ENCODE results near the gene GALNTL6.

The GALNTL6 gene

GRCh38 chr4:172584816-172585215, 771.6 kb downstream of the GALNTL6 start:
- DNase-seq = no peak

DNA sequence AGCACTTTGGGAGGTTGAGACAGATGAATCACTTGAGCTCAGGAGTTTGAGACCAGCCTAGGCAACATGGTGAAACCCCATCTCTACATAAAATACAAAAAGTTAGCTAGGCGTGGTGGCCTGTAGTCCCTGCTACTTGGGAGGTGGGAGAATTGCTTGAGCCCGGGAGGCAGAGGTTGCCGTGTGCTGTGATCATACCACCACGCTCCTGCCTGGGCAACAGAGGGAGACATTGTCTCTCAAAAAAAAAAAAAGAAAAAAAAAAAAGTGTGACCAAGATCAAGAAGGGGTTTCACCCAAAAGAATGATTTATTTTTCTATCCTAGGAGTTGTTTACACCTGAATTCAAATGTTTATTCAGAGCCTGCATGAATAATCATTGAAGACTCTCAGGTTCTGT, 783.0 kb downstream of the GALNTL6 start:
- DNase-seq = no peak

DNA sequence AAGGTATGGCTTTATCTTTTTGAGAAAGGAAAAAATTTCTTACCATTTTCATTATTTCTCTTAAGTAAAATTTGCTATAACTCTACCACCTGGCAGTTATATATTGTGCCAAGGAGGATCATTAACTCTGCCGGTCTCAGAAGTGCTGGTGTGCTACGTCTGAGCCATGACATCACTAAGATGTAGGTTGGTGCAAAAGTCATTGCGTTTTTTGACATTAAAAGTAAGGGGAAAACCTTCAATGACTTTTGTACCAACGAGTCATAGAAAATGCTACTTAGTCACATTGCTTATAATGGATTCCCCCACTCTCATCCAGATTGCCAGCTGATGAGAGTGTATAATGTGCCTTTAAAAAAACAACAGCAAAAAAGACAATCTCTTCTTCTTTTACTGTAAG, 786.4 kb downstream of the GALNTL6 start:
- no peak for DNase-seq

DNA sequence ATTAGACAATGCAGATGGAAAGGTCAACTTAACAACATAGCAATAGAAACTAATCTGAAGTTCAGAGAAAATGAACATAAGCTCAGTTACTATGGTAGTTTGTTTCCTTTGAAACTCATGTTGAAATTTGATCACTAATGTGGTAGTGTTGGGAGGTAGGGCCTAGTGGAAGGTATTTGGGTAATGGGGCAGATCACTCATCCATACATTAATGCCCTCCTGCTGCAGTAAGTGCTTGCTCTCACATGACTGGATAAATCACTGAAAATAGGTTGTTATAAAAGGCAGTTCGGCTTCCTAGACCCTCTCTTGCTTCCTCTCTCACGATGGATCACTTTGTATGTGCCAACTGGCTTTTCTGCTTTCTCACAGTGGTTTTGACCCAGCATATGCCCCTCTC, 788.0 kb downstream of the GALNTL6 start:
- no peak for DNase-seq

DNA sequence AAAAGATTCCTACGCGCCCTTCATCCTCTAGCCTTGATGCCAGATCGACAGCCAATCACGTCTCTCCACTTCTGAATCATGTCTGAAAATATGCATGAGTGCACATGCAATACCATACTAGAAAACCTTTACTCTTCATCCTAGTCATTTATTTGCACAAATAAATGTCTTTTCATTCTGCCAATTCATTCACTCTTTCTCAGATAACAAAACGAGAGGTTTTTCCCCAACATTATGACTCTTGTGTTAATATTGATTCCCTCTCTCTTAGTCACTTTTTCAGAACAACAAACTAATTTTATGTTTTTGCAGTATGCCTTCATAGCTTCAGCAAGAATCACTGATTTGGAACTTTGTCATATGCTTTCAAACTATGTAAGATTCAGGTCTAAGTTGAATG, 806.0 kb downstream of the GALNTL6 start:
- no peak for DNase-seq

GRCh38 chr4:172619798-172620197, 806.6 kb downstream of the GALNTL6 start:
- DNase-seq = no peak

GRCh38 chr4:172628263-172628662, 815.1 kb downstream of the GALNTL6 start:
- no peak for DNase-seq

DNA sequence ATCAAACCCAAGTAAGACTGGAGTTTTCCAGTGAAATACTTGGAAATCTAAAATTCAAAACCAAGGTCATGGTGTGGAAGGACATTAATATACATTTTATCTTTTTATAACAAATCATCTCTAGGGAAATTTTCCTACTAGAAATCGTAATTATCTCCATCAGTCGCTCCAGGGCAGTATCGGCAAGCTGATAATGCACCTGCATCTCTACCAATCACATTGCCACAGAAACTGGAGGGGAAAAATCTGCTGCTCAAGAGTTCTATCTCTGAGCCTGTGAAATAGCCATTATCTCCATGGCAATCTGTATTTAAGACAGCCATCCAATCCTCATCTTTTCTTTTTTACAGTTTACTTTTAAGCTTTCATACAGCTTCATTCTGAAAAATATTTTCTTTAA, 817.1 kb downstream of the GALNTL6 start:
- DNase-seq = no peak

DNA sequence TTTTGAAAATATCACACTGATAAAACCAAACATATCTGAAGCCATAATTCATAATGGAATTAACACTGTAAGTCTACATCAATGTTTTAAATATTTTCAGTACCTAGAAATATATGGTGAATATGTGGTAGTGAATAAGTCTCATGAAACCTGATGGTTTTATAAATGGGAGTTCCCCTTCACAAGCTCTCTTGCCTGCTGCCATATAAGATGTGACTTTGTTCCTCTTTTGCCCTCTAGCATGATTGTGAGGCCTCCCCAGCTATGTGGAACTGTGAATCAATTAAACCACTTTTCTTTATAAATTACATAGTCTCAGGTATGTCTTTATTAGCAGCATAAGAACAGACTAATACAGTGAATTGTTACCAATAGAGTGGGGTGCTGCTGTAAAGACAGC, 818.6 kb downstream of the GALNTL6 start:
- DNase-seq = no peak

DNA sequence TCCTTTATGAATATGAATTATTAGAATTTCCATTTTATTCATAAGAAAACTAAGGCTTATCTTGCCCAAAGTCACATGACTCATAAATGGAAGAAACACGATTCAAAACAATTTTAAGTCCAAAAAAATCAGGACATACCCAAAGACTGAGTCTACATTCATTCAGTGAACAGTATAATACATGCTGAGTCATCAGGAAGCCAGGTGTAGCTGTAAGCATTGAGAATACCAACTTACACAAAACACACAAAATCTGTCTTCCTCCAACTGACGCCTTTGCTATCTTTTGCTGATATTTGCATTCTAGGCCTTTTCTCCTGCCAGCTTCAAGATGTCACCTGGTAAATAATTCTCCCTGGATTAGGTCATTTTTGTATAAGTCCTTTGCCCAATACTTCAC, 835.3 kb downstream of the GALNTL6 start:
- DNase-seq = no peak

DNA sequence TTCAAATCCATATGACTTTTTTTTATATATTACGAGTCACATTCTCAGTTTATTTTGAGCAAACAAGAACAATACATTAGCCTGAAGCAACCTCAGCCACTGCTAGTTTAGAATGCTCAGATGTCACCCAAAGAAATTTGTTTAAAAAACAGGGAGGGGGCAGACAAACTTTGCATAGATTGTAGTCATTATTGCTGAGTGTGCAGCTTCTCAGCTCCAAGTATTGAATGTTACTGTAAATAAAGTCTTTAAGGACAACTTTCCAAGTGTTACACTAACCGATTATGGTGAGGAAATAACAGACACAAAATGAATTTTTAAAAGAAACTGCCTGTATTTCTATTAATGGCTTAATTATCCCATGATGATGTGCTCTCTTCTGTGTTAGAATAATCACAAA, 835.9 kb downstream of the GALNTL6 start:
- no peak for DNase-seq

DNA sequence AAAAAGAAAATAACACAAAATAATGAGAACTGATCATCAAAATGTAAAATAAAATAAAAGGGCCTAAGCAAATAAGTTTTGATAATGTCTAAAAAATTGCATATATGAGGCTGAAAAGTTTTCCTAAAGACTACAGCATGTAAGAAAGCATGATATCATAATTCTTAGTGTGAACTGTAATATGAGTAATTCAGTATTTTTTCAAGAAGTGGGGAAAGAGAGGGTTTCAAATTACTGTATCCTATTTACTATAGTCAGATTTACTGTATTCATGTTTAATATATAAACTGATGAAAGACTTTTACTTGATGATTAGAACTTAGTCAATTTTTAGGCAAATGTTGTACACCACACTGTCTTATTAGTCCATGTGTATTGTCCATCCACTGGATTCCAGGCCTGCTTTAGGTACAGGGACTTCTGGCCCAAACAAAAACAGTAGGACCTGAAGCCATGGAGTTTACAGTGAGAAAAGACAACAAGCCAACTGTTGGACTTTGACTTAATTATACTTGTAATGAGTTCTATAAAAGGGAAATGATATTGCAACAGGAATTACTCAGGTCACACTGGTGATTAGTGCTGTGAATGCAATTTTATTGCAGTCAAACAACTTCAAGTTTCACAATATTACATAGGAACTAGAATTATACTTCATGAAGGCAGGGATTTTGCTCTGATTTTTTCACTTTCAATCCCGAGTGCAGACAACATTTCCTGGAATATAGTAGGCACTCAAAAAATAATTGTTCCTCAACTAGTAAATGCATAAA, 837.7 kb downstream of the GALNTL6 start:
- DNase-seq = no peak

DNA sequence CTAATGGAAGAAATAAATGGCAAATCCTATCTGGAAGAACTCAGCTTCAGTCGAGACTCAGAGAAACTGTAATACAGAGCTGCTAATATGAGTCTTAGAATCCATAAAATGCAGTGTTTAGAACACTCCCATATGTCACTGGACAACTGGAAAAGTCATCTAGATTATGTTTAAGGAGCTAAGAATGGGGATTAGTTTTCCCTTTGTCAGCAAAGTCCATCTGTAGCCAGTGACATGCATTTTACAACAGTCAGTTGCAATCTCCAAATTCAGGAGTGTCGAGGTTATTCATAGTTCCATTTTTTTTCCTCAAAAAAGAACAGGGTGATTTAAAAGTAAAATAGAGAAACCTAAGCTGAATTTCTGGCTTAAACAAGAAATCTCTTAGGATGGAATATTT, 838.8 kb downstream of the GALNTL6 start:
- DNase-seq = no peak

DNA sequence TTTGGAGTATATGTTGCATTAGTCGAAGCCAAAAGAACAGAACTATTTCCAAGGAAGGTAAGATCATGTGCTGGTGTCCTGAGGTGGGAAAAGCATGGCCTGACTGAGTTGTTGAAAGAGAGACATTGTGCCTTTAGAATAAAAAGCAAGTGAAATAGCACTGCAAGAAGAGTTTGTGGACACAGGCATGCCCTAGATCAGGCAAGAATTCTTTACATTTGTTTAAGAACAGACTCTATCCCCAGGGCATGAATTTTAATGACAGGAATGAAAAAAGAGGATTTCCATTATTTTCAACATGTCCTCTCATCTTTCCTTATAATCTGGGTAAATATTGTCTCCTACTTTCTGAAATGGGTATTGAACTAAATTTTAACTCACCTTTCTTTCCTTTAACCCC, 839.2 kb downstream of the GALNTL6 start:
- DNase-seq = no peak

DNA sequence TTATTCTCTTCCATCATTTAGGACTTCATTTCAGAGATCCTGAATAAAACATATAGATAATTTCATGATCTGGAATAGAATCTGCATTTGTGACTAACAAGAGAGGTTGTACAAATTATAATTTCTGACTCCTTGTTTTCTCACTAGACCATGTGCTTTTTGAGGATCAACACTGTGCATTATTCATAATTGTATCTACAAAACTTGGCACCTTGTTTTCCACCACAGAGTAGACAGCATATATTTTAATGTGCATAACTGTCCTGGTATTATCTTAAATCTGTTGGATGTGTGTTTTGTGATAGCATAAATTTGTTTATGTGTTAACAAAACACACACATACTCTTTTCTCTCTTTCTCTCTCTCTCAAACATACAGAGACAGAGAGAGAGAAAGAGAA, 840.5 kb downstream of the GALNTL6 start:
- no peak for DNase-seq

- no peak for DNase-seq
Observed at GRCh38 chr4:172654457-172654856, 841.3 kb downstream of the GALNTL6 start.

DNA sequence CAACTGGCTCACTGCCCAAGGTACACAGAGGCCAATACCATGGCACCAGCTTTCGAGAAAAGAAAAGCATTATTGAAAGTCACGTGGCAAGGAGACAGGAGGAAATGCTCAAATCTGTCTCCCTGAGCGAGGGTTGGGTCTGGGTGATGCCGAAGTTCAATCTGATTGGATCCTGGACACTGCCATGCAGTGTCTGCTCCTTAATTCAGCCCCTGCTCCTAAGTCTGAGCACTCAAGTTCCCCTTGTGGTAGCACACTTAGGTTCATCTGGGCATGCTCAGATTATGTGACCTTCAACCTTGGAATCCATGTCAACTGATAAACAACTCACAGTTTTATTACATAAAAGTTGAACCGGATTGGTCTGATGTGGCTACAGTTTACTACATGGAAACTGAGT, 842.9 kb downstream of the GALNTL6 start:
- DNase-seq = no peak

DNA sequence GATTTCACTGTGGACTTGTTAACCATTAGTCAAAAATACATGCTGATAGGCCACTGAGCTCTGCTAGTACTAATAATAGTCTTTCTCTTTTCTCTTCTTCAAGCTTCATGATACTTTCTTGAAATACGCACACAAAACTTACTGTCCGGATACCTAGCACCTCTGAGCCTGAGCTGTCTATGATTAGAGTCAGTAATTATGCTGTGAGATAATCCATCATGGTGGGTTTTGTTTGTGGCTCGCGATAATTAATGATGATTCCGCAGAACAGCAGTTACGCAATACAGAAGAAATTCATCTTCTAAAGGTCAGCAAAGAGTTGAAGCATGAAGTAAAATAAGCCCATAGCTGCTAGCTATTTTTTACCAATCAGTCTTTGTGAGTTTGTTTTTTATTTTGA, 843.9 kb downstream of the GALNTL6 start:
- DNase-seq = no peak

GRCh38 chr4:172660251-172660650, 847.0 kb downstream of the GALNTL6 start:
- no peak for DNase-seq

DNA sequence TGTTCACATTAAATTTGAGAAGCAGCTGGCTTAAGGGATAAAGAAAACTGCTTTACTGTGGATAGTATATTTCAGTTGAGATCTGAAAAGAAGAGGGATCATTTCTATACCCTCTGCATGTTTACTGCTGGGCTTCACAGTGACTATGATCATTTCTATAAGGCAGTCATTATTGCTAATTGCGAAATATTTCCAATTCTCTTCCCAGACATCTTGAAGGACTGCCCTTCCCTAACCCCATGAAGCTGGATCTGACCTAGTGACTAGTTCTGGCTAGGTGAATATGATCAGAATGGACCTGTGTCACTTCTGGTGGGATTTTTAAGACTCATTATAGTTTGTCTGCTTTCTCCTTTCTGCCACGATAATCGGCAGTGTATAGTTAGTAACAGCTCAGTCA, 848.9 kb downstream of the GALNTL6 start:
- no peak for DNase-seq

DNA sequence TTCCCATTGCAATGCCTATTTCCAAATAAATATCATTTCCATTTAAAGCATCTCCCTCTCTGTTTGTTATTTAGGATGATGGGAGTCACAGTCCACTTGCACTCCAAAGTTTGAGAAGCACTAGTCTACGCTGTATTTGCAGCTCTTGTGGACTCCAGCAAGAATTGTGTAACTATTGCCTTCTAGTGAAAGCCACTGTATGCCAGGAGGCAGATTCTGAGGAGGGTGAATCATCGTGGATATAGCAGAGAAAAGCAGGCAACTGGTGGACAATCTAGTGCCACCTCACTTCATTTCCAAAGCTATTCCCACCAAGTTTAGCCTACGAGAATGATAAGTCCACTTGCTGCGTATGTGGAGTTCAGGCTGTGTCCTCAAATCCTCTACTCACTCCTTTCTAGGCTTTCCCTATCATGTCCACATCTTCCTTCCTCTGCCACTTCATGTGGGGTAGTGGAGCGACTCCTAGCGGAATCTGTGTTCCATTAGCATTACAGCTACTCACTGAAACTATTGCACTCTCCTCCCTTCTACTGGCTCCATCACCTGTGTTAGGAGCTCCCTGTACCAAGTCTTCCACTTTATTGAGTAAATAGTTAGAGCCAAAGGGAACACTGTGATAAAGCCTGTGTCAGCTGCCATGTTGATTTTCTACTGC, 853.6 kb downstream of the GALNTL6 start:
- no peak for DNase-seq

GRCh38 chr4:172674811-172675210, 861.6 kb downstream of the GALNTL6 start:
- DNase-seq = no peak

DNA sequence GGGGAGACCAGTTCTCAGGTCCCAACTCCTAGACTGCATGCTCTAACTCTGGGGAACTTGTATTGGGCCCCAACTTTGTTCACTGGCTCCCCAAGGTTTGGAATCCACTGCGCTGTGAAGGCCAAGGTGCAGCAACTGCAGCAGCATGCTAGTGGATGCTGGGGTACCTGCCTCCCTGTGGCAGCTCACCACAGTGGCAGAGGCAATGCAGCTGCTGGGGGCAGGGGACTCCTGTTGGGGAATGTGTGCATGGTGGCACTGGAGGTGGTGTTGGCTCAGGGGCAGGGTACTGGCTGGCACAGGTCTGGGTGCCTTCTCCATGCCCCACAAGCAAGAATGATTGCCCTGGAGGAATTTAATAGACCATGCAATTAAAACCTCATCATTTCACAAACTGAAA, 862.0 kb downstream of the GALNTL6 start:
- DNase-seq = no peak

DNA sequence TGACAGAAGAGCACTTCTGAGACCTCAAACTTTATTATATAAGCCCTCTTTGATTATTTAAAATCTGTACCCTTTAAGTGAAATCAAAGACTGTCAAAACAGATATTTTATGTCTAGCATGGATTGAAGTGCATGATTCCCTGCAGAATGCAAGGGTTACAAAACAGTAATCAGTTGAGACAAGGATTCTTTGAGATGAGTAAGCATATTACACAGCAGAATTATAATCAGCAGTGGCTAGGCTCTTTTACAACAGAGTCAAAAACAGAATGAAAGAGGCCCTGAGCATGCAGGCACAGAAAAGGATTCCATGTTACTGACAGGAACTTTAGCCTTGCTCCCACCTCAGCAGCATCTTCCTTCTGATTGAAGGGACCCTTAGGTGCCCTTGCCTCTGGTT, 867.5 kb downstream of the GALNTL6 start:
- no peak for DNase-seq

DNA sequence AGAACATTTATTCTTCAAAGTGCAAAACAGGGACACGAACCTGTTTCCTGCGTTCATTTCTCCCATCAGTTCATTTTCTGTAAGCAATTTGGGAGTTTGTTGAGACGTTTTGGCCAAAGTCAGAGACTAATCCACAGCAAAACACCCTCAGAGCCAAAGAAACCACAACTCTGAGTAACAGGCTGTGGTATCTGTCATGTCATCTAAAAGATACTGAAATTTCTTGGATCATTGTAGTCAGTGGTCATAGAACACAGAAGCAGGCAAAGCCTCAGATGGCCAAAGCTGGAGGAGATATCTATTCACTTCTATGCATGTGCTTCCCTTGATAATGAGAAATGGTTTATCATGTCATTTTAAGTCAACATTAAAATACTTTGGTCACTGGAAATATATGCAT, 869.8 kb downstream of the GALNTL6 start:
- DNase-seq = no peak
